IMR-90 (cell line): ENCODE measurements around the gene RIOK1. TPM values are rescaled to one million over a fixed set of nuclear protein-coding genes. Genes with fewer than 3 reads are reported as not detected.
A peak's percentile ranks its signal among the peaks of the same experiment; 100 is the strongest.

Source experiments
- ATAC-seq: fragments of 200-7000 bp; cut with Tn5 transposase; 2 replicates; pipeline ENCODE4 v1.9.1; 2020; ENCODE audit warnings: low read depth, mild to moderate bottlenecking, moderate library complexity
- BruUV-seq: library from RNA; stranded (reverse); fragments of 400-500 nt; replicated peaks from 2 replicates; lab custom pipeline; 2021; lab: Mats Ljungman, UMichigan
- CTCF ChIA-PET: fragments of 300-600 bp; formaldehyde crosslinking; extraction: SDS; loops from one replicate; lab custom pipeline; 2021; ENCODE audit warnings: antibody characterized with exemption; lab: Yijun Ruan, JAX
- POLR2A ChIA-PET: fragments of 300-600 bp; sonication (Branson Sonifier 250); formaldehyde crosslinking; loops from one replicate; lab custom pipeline; 2022; ENCODE audit warnings: antibody characterized with exemption; ENCODE audit not compliant: unreplicated experiment; lab: Charles Lee
- DNase-seq: peaks from one replicate; pipeline ENCODE4 v3.0.0; 2013
- H2AFZ ChIP-seq: replicated peaks from 2 replicates; pipeline ENCODE3; 2013; ENCODE audit warnings: low read length, mild to moderate bottlenecking; ENCODE audit not compliant: poor library complexity
- H2AK5ac ChIP-seq: 2 replicates; pipeline ENCODE4 v1.6.1; 2013; ENCODE audit warnings: low read depth, low read length, inconsistent platforms
- H2AK9ac ChIP-seq: replicated peaks from 2 replicates; pipeline ENCODE3; 2013; ENCODE audit warnings: mild to moderate bottlenecking, low read depth, low read length, moderate library complexity; ENCODE audit not compliant: poor library complexity
- H2BK120ac ChIP-seq: 2 replicates; pipeline ENCODE4 v1.6.1; 2013; ENCODE audit warnings: low read depth, low read length, inconsistent platforms
- H2BK15ac ChIP-seq: 3 replicates; pipeline ENCODE4 v1.6.1; 2013; ENCODE audit warnings: low read depth, low read length, inconsistent platforms
- H2BK20ac ChIP-seq: 2 replicates; pipeline ENCODE4 v1.6.1; 2013; ENCODE audit warnings: low read depth, mild to moderate bottlenecking, inconsistent platforms, low read length, moderate library complexity
- H2BK5ac ChIP-seq: 2 replicates; pipeline ENCODE4 v1.6.1; 2013; ENCODE audit warnings: mild to moderate bottlenecking, low read depth, low read length, inconsistent platforms; ENCODE audit not compliant: poor library complexity, severe bottlenecking
- H3K14ac ChIP-seq: replicated peaks from 2 replicates; pipeline ENCODE4 v1.6.1; 2013; ENCODE audit warnings: low read depth, low read length, inconsistent platforms
- H3K18ac ChIP-seq: 2 replicates; pipeline ENCODE4 v1.6.1; 2013; ENCODE audit warnings: low read depth, low read length, control low read depth
- H3K23ac ChIP-seq: 2 replicates; pipeline ENCODE4 v1.6.1; 2013; ENCODE audit warnings: low read depth, low read length, inconsistent platforms
- H3K27ac ChIP-seq: 2 replicates; pipeline ENCODE4 v1.5.1; 2013; ENCODE audit warnings: mild to moderate bottlenecking, control low read depth, low read length; ENCODE audit not compliant: insufficient read depth
- H3K27me3 ChIP-seq: 2 replicates; pipeline ENCODE4 v1.6.1; 2013; ENCODE audit warnings: low read length; ENCODE audit not compliant: control insufficient read depth, insufficient read depth
- H3K36me3 ChIP-seq: 2 replicates; pipeline ENCODE4 v1.6.1; 2013; ENCODE audit warnings: low read length, mixed read lengths; ENCODE audit not compliant: control insufficient read depth, insufficient read depth
- H3K4ac ChIP-seq: 2 replicates; pipeline ENCODE4 v1.6.1; 2013; ENCODE audit warnings: low read depth, low read length, inconsistent platforms
- H3K4me1 ChIP-seq: 2 replicates; pipeline ENCODE4 v1.6.1; 2013; ENCODE audit warnings: low read length, mixed read lengths; ENCODE audit not compliant: control insufficient read depth, insufficient read depth
- H3K4me2 ChIP-seq: 2 replicates; pipeline ENCODE4 v1.6.1; 2013; ENCODE audit warnings: low read depth, mild to moderate bottlenecking, control low read depth, low read length, moderate library complexity
- H3K4me3 ChIP-seq: 2 replicates; pipeline ENCODE4 v1.5.1; 2013; ENCODE audit warnings: low read depth, mild to moderate bottlenecking, control low read depth, low read length, moderate library complexity; ENCODE audit not compliant: insufficient read depth
- H3K56ac ChIP-seq: 2 replicates; pipeline ENCODE4 v1.6.1; 2013; ENCODE audit warnings: low read length, inconsistent platforms; ENCODE audit not compliant: insufficient read depth; ENCODE audit errors: extremely low read depth
- H3K79me1 ChIP-seq, 2 experiments: 2 replicates each; pipeline ENCODE4 v1.6.1; 2013; ENCODE audit warnings: low read length in 2 of 2, inconsistent platforms in 1 of 2, low read depth in 1 of 2
- H3K9ac ChIP-seq: 2 replicates; pipeline ENCODE4 v1.6.1; 2013; ENCODE audit warnings: low read depth, low read length, control low read depth
- H3K9me1 ChIP-seq: 2 replicates; pipeline ENCODE4 v1.6.1; 2013; ENCODE audit warnings: low read length, inconsistent platforms; ENCODE audit not compliant: insufficient read depth
- H3K9me3 ChIP-seq: 2 replicates; pipeline ENCODE4 v1.6.1; 2013; ENCODE audit warnings: low read length; ENCODE audit not compliant: control insufficient read depth, insufficient read depth
- H4K20me1 ChIP-seq: 2 replicates; pipeline ENCODE4 v1.6.1; 2013; ENCODE audit warnings: low read length, inconsistent platforms; ENCODE audit not compliant: insufficient read depth
- H4K5ac ChIP-seq: 2 replicates; pipeline ENCODE4 v1.6.1; 2013; ENCODE audit warnings: mild to moderate bottlenecking, low read depth, low read length, control low read depth
- H4K8ac ChIP-seq, 2 experiments: 2 replicates each; pipeline ENCODE4 v1.6.1; 2013; ENCODE audit warnings: low read depth in 2 of 2, low read length in 2 of 2, control low read depth in 1 of 2, inconsistent platforms in 1 of 2
- H4K91ac ChIP-seq: 2 replicates; pipeline ENCODE4 v1.6.1; 2013; ENCODE audit warnings: low read depth, low read length, inconsistent platforms; ENCODE audit not compliant: insufficient read depth
- BHLHE40 ChIP-seq: fragments of 150-350 bp; IDR thresholded peaks from 2 replicates; pipeline ENCODE4 v1.6.1; 2016; ENCODE audit warnings: mild to moderate bottlenecking, low read depth, low read length
- CHD1 ChIP-seq: IDR thresholded peaks from 2 replicates; pipeline ENCODE4 v1.6.1; 2012; ENCODE audit warnings: low read depth, low read length, improper control_type of control experiment
- FOS ChIP-seq: fragments of 150-350 bp; IDR thresholded peaks from 2 replicates; pipeline ENCODE4 v1.6.1; 2016; ENCODE audit warnings: low read depth, low read length
- MAFK ChIP-seq: IDR thresholded peaks from 2 replicates; pipeline ENCODE4 v1.6.1; 2012; ENCODE audit warnings: low read depth, low read length, improper control_type of control experiment
- MAZ ChIP-seq: IDR thresholded peaks from 2 replicates; pipeline ENCODE4 v1.6.1; 2012; ENCODE audit warnings: low read depth, mild to moderate bottlenecking, low read length, improper control_type of control experiment, moderate library complexity, borderline replicate concordance
- MXI1 ChIP-seq: IDR thresholded peaks from 2 replicates; pipeline ENCODE4 v1.6.1; 2012; ENCODE audit warnings: low read depth, mild to moderate bottlenecking, low read length, moderate library complexity, borderline replicate concordance
- NFE2L2 ChIP-seq: fragments of 150-350 bp; IDR thresholded peaks from 2 replicates; pipeline ENCODE4 v1.6.1; 2016; ENCODE audit warnings: low read depth, mild to moderate bottlenecking, low read length
- POLR2A ChIP-seq: IDR thresholded peaks from 2 replicates; pipeline ENCODE4 v1.6.1; 2012; ENCODE audit warnings: mild to moderate bottlenecking, low read depth, low read length
- RAD21 ChIP-seq: IDR thresholded peaks from 2 replicates; pipeline ENCODE4 v1.6.1; 2012; ENCODE audit warnings: low read length, improper control_type of control experiment
- RCOR1 ChIP-seq: IDR thresholded peaks from 2 replicates; pipeline ENCODE4 v1.6.1; 2012; ENCODE audit warnings: mild to moderate bottlenecking, low read length, improper control_type of control experiment; ENCODE audit not compliant: insufficient replicate concordance
- RFX5 ChIP-seq: IDR thresholded peaks from 2 replicates; pipeline ENCODE4 v1.8.0; 2012; ENCODE audit warnings: low read depth, mild to moderate bottlenecking, low read length, moderate library complexity
- SMC3 ChIP-seq: fragments of 150-350 bp; IDR thresholded peaks from 2 replicates; pipeline ENCODE4 v1.6.1; 2016; ENCODE audit warnings: low read depth, mild to moderate bottlenecking, antibody characterized with exemption, low read length, moderate library complexity
- WGBS, 2 experiments: methylation state at CpG; one replicate each; pipeline versions ENCODE4 v1.1.5 to v1.1.7; 2013; ENCODE audit warnings: missing lambda C conversion rate in 2 of 2; ENCODE audit not compliant: insufficient read length in 1 of 2; ENCODE audit errors: extremely low coverage in 2 of 2; 5-methylcytosine and 5-hydroxymethylcytosine counted together
- dilution Hi-C: fragments of 300-500 bp; cut with HindIII; formaldehyde crosslinking; loops from one replicate; pipeline ENCODE4 v1.14.3; 2018; ENCODE audit warnings: low sequenced_read_pairs; ENCODE audit not compliant: unreplicated experiment
- in situ Hi-C: fragments of 300-500 bp; cut with MboI; formaldehyde crosslinking; loops from 3 replicates; pipeline ENCODE4 v1.14.3; 2019; ENCODE audit warnings: low sequenced_read_pairs, inconsistent platforms, mixed read lengths
- intact Hi-C: fragments of 100-400 bp; cut with micrococcal nuclease; formaldehyde crosslinking; loops from 2 replicates; pipeline ENCODE4 v1.10.0; 2022
- polyA plus RNA-seq, 3 experiments: library from polyadenylated mRNA; depleted of rRNA; stranded (reverse); fragments of >200 nt; gene quantifications; 2 replicates each; pipeline ENCODE4 v1.2.3, GENCODE V29; 2012; ENCODE audit warnings: low replicate concordance in 1 of 3
- total RNA-seq: library from RNA; depleted of rRNA; stranded (reverse); fragments of >200 nt; gene quantifications from 2 replicates; pipeline ENCODE4 v1.2.3, GENCODE V29; 2012
- TF ChIP-seq, protein P1 (sequence below): conservative IDR thresholded peaks from 2 replicates; pipeline ENCODE4 v1.5.1; 2012; ENCODE audit warnings: mild to moderate bottlenecking, low read depth, low read length, improper control_type of control experiment
- TF ChIP-seq, protein P2 (sequence below): fragments of 150-350 bp; IDR thresholded peaks from 2 replicates; pipeline ENCODE4 v1.6.1; 2016; ENCODE audit warnings: low read depth, mild to moderate bottlenecking, low read length, moderate library complexity, borderline replicate concordance

The RIOK1 gene
- total and polyA plus RNA-seq, 2 of the 4 experiments (the other 2 are of a cell fraction): 17.0 to 17.8 TPM

DNA sequence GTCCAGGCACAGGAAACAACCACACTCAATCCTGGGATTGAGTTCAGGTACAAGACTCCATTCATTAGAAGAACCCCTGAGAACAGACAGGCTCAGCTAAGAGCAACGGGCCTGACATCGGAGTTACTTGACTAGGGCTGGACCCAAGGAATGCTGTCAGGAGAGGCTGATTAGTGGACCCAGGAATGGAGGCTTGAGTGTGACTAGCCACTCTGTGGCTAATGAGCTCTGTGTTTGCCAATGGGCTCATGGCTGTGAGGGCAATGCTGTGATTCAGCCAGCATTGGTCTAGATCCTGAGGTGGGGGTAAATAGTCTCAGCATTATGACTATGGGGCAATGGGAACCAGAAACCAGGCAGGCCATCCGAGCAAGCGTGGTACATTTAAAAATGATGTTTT, 71.8 kb downstream of the RIOK1 start:
- no peak overlapping the region for H3K14ac ChIP-seq
- H4K5ac ChIP-seq: no peak overlapping the region
- BruUV-seq: no TSS peak
- ATAC-seq (no peak), DNase-seq (peak; percentile 12)
- H2AFZ ChIP-seq: peak overlapping the region; percentile 9
- no peaks in the 10 kb centered on the region for H3K36me3 ChIP-seq
- H4K20me1 ChIP-seq: no peaks in the 10 kb centered on the region
- no peak overlapping the region for H2BK5ac ChIP-seq
- H2BK20ac ChIP-seq: no peak overlapping the region
- H3K23ac ChIP-seq: no peak overlapping the region
- no peaks in the 10 kb centered on the region for H3K9me3 ChIP-seq
- no peaks in the 10 kb centered on the region for H3K79me1 ChIP-seq
- H2AK9ac ChIP-seq: no peak overlapping the region
- H3K27me3 ChIP-seq: no peaks in the 10 kb centered on the region
- H3K56ac ChIP-seq: no peak overlapping the region
- no peak overlapping the region for H2BK120ac ChIP-seq
- CTCF ChIA-PET: no interaction called here
- no peak for TF ChIP-seq MXI1
- TF ChIP-seq RCOR1: no peak
- no peak for TF ChIP-seq RFX5
- no peak for TF ChIP-seq CHD1
- no peak for TF ChIP-seq FOS
- no peak for TF ChIP-seq SMC3
- TF ChIP-seq, protein P1, sequence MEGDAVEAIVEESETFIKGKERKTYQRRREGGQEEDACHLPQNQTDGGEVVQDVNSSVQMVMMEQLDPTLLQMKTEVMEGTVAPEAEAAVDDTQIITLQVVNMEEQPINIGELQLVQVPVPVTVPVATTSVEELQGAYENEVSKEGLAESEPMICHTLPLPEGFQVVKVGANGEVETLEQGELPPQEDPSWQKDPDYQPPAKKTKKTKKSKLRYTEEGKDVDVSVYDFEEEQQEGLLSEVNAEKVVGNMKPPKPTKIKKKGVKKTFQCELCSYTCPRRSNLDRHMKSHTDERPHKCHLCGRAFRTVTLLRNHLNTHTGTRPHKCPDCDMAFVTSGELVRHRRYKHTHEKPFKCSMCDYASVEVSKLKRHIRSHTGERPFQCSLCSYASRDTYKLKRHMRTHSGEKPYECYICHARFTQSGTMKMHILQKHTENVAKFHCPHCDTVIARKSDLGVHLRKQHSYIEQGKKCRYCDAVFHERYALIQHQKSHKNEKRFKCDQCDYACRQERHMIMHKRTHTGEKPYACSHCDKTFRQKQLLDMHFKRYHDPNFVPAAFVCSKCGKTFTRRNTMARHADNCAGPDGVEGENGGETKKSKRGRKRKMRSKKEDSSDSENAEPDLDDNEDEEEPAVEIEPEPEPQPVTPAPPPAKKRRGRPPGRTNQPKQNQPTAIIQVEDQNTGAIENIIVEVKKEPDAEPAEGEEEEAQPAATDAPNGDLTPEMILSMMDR: no peak
- TF ChIP-seq POLR2A: no peak
- TF ChIP-seq RAD21: no peak
- no peak for TF ChIP-seq MAFK
- TF ChIP-seq BHLHE40: no peak
- TF ChIP-seq, protein P2, sequence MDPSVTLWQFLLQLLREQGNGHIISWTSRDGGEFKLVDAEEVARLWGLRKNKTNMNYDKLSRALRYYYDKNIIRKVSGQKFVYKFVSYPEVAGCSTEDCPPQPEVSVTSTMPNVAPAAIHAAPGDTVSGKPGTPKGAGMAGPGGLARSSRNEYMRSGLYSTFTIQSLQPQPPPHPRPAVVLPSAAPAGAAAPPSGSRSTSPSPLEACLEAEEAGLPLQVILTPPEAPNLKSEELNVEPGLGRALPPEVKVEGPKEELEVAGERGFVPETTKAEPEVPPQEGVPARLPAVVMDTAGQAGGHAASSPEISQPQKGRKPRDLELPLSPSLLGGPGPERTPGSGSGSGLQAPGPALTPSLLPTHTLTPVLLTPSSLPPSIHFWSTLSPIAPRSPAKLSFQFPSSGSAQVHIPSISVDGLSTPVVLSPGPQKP: no peak
- TF ChIP-seq MAZ: no peak
- TF ChIP-seq NFE2L2: no peak
- intact Hi-C loops (no loop called here), dilution Hi-C loops (no loop called here), in situ Hi-C loops (no loop called here)
- no peak overlapping the region for H2AK5ac ChIP-seq
- no CpG with 5 or more reads among the region's 4 CpGs for WGBS, 2 experiments
- no peak overlapping the region for H4K8ac ChIP-seq
- no peak overlapping the region for H3K4ac ChIP-seq
- H3K18ac ChIP-seq: no peak overlapping the region
- H3K4me3 ChIP-seq: no peak overlapping the region
- H3K4me1 ChIP-seq: peaks cover 1% of the 10 kb centered on the region; the same call in 1 of the 2 replicates
- H2BK15ac ChIP-seq: no peak overlapping the region
- POLR2A ChIA-PET: no interaction called here
- no peak overlapping the region for H3K9ac ChIP-seq
- no peak overlapping the region for H4K91ac ChIP-seq
- no peak overlapping the region for H3K27ac ChIP-seq
- H3K4me2 ChIP-seq: no peak overlapping the region
- no peaks in the 10 kb centered on the region for H3K9me1 ChIP-seq
